Ovary (tissue), 3 donors: ENCODE measurements around the gene ACAP3.

ENCODE experiments used
- EP300 ChIP-seq: sonication (generic); formaldehyde crosslinking; IDR thresholded peaks from one replicate; pipeline ENCODE4 v1.6.1; 2017; ENCODE audit warnings: antibody characterized with exemption
- TF ChIP-seq, protein P1 (sequence below), 3 donors: fragments of 450-650 bp in 2 of 3; fragments of 200-600 bp in 1 of 3; IDR thresholded peaks; one replicate each; pipeline versions ENCODE4 v1.5.1 to v1.8.0; 2016 to 2022; ENCODE audit warnings: antibody characterized with exemption in 3 of 3, mild to moderate bottlenecking in 1 of 3
- donor health status: DM: no; HTN: no; CAD: no.

DNA sequence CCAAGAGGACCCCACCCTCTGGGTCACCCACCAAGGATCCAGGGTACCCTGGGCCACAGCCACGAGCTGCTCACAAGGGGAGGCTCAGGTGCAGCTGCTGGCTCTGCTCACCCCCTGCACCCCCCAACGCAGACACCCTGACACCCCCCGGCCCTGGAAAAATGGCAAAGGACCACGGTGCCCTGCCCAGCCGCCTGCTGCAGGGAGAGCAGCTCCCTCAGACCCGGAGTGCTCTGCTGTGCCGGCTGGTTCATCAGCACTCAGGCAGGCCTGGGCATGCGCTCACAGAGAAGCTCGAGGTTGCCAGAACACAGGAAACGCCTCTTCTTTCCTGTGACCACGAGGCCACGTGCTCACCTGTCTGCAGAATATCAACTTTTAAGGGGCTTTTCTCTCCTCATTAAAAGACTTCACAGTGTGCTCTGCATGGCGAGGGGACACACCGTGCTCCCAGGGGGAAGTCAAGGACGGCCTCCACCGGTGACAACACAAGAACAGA lies 56.9 kb downstream of the ACAP3 start:
- TF ChIP-seq, protein P1, sequence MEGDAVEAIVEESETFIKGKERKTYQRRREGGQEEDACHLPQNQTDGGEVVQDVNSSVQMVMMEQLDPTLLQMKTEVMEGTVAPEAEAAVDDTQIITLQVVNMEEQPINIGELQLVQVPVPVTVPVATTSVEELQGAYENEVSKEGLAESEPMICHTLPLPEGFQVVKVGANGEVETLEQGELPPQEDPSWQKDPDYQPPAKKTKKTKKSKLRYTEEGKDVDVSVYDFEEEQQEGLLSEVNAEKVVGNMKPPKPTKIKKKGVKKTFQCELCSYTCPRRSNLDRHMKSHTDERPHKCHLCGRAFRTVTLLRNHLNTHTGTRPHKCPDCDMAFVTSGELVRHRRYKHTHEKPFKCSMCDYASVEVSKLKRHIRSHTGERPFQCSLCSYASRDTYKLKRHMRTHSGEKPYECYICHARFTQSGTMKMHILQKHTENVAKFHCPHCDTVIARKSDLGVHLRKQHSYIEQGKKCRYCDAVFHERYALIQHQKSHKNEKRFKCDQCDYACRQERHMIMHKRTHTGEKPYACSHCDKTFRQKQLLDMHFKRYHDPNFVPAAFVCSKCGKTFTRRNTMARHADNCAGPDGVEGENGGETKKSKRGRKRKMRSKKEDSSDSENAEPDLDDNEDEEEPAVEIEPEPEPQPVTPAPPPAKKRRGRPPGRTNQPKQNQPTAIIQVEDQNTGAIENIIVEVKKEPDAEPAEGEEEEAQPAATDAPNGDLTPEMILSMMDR (IDR thresholded peaks at IDR 0.05), result no peak
- no peak for TF ChIP-seq EP300
